Fibroblast of lung (primary cell): Measurements from ENCODE around the gene PDZD7.

Experiments used
- CTCF ChIP-seq, 2 donors: IDR thresholded peaks in 1 of 2; conservative IDR thresholded peaks in 1 of 2; 1 replicate in 1 of 2; 2 replicates in 1 of 2; pipeline ENCODE4 v1.5.1; 2011 to 2012; ENCODE audit warnings: low read length in 2 of 2, control low read depth in 1 of 2, inconsistent platforms in 1 of 2, low read depth in 1 of 2, mild to moderate bottlenecking in 1 of 2
- EZH2 ChIP-seq: IDR thresholded peaks from 2 replicates; pipeline ENCODE4 v1.5.1; 2012; ENCODE audit warnings: low read length, control low read depth, mild to moderate bottlenecking; ENCODE audit errors: missing control alignments

- no peak for TF ChIP-seq CTCF (conservative IDR thresholded peaks at IDR 0.05 in 1 of 2, IDR thresholded peaks at IDR 0.05 in 1 of 2; ENCODE audit: low read depth in 1 of 2, low read length in 2 of 2)
- TF ChIP-seq EZH2: no peak
Measured at GRCh38 chr10:100968062-100968736, 62.7 kb downstream of the PDZD7 start.
